Measurements from ENCODE around the gene HIBADH.

DNA sequence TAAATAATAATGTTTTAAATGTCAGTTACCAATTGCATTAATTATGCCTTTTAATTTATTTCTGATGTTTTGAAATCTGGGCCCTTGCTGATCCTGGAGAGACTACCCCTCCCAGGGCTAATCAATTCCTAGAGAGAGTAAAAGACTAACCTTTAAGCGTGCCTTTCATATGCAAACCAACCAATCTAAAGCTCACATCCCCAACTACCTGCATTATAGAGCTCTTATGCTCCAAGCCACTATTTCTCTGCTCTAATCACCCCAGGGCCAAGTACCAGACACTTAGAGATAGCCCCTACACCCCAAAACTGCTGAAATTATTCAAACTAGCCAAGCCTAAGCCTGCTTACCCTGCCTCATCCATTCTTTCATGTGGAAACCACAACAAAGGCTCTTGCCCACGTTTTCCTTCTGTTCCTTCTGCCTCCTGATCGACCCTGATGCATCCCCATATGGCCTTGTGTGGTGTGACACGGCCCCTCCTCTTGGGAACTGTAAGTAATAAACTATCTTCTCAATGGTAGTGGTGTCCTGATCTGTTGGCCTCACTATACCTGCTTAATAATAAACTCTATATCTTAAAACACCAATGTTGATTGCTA, 97.7 kb downstream of the HIBADH start:
- TF ChIP-seq, protein P1, sequence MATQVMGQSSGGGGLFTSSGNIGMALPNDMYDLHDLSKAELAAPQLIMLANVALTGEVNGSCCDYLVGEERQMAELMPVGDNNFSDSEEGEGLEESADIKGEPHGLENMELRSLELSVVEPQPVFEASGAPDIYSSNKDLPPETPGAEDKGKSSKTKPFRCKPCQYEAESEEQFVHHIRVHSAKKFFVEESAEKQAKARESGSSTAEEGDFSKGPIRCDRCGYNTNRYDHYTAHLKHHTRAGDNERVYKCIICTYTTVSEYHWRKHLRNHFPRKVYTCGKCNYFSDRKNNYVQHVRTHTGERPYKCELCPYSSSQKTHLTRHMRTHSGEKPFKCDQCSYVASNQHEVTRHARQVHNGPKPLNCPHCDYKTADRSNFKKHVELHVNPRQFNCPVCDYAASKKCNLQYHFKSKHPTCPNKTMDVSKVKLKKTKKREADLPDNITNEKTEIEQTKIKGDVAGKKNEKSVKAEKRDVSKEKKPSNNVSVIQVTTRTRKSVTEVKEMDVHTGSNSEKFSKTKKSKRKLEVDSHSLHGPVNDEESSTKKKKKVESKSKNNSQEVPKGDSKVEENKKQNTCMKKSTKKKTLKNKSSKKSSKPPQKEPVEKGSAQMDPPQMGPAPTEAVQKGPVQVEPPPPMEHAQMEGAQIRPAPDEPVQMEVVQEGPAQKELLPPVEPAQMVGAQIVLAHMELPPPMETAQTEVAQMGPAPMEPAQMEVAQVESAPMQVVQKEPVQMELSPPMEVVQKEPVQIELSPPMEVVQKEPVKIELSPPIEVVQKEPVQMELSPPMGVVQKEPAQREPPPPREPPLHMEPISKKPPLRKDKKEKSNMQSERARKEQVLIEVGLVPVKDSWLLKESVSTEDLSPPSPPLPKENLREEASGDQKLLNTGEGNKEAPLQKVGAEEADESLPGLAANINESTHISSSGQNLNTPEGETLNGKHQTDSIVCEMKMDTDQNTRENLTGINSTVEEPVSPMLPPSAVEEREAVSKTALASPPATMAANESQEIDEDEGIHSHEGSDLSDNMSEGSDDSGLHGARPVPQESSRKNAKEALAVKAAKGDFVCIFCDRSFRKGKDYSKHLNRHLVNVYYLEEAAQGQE (IDR thresholded peaks at IDR 0.05; ENCODE audit: insufficient read depth in 1 of 2, low read depth in 2 of 2, low read length in 2 of 2): no peak
- no peak for TF ChIP-seq POLR2AphosphoS5 (IDR thresholded peaks at IDR 0.05; ENCODE audit: low read depth, low read length)
- no peak for TF ChIP-seq TAF1 (IDR thresholded peaks at IDR 0.05; ENCODE audit: borderline replicate concordance, insufficient read depth, low read length)
- no peak for TF ChIP-seq SIN3A (IDR thresholded peaks at IDR 0.05; ENCODE audit: borderline replicate concordance, insufficient read depth, low read length)
- TF ChIP-seq FOXP2 (optimal IDR thresholded peaks at IDR 0.05; ENCODE audit: borderline replicate concordance, extremely low read depth, extremely low read length, insufficient read depth): no peak
